ENCODE data around the gene NTRK3.

- TF ChIP-seq, protein P1, sequence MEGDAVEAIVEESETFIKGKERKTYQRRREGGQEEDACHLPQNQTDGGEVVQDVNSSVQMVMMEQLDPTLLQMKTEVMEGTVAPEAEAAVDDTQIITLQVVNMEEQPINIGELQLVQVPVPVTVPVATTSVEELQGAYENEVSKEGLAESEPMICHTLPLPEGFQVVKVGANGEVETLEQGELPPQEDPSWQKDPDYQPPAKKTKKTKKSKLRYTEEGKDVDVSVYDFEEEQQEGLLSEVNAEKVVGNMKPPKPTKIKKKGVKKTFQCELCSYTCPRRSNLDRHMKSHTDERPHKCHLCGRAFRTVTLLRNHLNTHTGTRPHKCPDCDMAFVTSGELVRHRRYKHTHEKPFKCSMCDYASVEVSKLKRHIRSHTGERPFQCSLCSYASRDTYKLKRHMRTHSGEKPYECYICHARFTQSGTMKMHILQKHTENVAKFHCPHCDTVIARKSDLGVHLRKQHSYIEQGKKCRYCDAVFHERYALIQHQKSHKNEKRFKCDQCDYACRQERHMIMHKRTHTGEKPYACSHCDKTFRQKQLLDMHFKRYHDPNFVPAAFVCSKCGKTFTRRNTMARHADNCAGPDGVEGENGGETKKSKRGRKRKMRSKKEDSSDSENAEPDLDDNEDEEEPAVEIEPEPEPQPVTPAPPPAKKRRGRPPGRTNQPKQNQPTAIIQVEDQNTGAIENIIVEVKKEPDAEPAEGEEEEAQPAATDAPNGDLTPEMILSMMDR (IDR thresholded peaks at IDR 0.05; ENCODE audit: low read depth, low read length), result no peak
- TF ChIP-seq EZH2phosphoT487 (IDR thresholded peaks at IDR 0.05; ENCODE audit: low read depth), result no peak
Observed at GRCh38 chr15:88089024-88089620, 167.4 kb downstream of the NTRK3 start.
